GM21390 (cell line): ENCODE measurements around the gene NRIP1.
"Not testable (repeated sequence)": the region's sequence is repeated elsewhere in the genome, so short reads cannot be mapped to it uniquely, and the experiment has no call there.

Experiments
- ATAC-seq: cut with Tn5 transposase; IDR thresholded peaks from one replicate; pipeline ENCODE4 v1.9.1; 2021; ENCODE audit not compliant: unreplicated experiment

NRIP1 gene

GRCh38 chr21:15039607-15040299 is 25.0 kb downstream of the NRIP1 start:
- no peak for ATAC-seq

- no peak for ATAC-seq
Measured at GRCh38 chr21:15037900-15038293, 26.9 kb downstream of the NRIP1 start.

- no peak for ATAC-seq
Measured at GRCh38 chr21:15037095-15037899, 27.5 kb downstream of the NRIP1 start.

GRCh38 chr21:15036189-15036588 is 28.6 kb downstream of the NRIP1 start:
- ATAC-seq, result no peak

GRCh38 chr21:15034126-15034853 is 30.5 kb downstream of the NRIP1 start:
- no peak for ATAC-seq

- no peak for ATAC-seq
Measured at GRCh38 chr21:15031790-15032357, 32.9 kb downstream of the NRIP1 start.

- ATAC-seq, result not testable (repeated sequence)
Measured at GRCh38 chr21:15031362-15031761, 33.4 kb downstream of the NRIP1 start.

GRCh38 chr21:15030861-15031260 is 33.9 kb downstream of the NRIP1 start:
- not testable (repeated sequence) for ATAC-seq

GRCh38 chr21:15029077-15029476 is 35.7 kb downstream of the NRIP1 start:
- peak; percentile 69 for ATAC-seq

GRCh38 chr21:15028186-15028585 is 36.6 kb downstream of the NRIP1 start:
- no peak for ATAC-seq

- ATAC-seq, result no peak
Measured at GRCh38 chr21:15027056-15027455, 37.7 kb downstream of the NRIP1 start.

- no peak for ATAC-seq
Measured at GRCh38 chr21:15026370-15026769, 38.4 kb downstream of the NRIP1 start.

GRCh38 chr21:15023776-15024175 is 41.0 kb downstream of the NRIP1 start:
- no peak for ATAC-seq

GRCh38 chr21:15022608-15023261 is 42.1 kb downstream of the NRIP1 start:
- ATAC-seq, result no peak

- no peak for ATAC-seq
Measured at GRCh38 chr21:15020797-15021196, 44.0 kb downstream of the NRIP1 start.

GRCh38 chr21:15018382-15018781 is 46.4 kb downstream of the NRIP1 start:
- no peak for ATAC-seq

- ATAC-seq, result no peak
Measured at GRCh38 chr21:15015622-15016471, 49.0 kb downstream of the NRIP1 start.

GRCh38 chr21:15014221-15014620 is 50.6 kb downstream of the NRIP1 start:
- no peak for ATAC-seq

GRCh38 chr21:15011967-15012366 is 52.8 kb downstream of the NRIP1 start:
- ATAC-seq, result no peak

- no peak for ATAC-seq
Measured at GRCh38 chr21:15010645-15011044, 54.2 kb downstream of the NRIP1 start.
